Measurements from ENCODE around the gene USP27X.

Gene USP27X

DNA sequence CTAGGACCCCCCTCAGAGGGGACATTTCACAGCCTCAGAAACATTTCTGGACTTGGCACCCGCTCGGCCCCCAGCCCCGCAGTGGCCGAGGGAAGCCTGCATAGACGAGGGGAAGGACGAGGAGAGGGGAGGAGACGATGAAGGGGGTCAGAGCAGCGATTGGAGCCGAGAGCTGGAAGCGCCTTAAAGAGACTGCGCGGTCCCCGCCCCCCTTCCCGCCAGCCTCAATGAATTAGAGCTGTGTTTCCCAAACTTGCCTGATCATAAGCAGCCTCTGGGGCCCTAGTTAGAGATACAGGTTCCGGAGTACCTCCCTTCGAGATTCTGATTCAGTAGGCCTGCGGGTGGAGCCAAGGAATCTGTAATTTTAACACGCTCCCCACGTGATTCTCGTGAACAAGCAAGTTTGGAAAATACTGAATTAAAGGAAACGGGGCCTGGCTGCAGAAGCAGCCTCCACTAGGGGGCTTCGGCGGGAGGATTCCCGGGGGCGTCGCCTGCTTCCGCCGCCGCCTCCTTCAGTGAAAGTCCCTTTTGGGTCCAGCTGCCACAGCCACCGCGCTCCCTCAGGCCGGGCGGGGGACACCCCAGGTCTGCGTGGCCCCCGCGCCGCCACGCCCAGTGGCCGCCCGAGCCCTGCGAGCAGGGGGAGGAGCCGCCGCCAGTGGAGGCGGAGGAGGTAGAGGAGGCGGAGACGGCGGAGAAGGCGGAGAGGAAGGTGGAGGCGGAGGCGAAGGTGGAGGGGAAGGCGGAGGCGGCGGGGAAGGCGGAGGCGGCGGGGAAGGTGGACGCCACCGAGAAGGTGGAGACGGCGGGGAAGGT is at the start of gene USP27X:
Gene USP27X (plus strand): TSS at position 651 of the 822 bp plus-strand sequence. CDS start 824 bp downstream, outside the sequence.
- DNase-seq = peak; percentile 76

DNA sequence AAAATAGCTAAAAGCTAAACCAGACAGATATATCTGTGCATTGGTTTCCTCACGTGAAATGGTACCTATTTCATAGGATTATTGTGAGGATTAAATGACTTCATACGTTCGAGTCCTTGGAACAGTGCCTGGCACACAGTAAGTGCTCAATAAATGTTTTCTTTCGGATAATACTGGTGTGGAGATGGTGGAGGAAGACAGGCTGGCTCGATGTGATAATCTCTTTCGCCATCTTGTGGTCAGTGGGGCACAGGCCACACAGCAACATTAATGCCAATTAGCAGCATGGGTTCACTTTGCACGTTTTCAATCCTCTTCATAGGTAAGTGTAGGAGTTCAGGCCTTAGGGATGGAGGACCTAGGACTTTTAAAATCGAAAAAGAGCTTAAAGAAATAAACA is 40.9 kb upstream of the USP27X start:
- no peak for DNase-seq

DNA sequence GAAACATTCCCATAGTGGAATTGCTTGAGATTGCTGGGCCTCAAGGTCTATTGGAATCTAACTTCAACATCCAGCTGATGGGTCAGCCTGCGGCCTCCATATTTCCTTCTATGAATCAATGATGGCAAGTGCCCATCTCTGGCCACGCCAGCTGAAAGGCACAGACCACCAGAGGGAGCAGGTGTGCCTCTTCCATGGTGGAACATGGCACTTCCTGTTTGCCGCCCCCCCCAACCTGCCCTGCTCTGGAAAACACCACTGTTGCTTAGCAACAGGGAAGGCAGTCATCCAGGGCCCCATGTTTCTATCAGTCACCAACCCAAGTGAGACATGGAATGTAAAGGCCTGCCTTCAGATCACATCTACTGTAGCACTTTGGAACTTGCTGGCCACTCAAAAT is 38.6 kb upstream of the USP27X start:
- DNase-seq = peak; percentile 16 to 23

DNA sequence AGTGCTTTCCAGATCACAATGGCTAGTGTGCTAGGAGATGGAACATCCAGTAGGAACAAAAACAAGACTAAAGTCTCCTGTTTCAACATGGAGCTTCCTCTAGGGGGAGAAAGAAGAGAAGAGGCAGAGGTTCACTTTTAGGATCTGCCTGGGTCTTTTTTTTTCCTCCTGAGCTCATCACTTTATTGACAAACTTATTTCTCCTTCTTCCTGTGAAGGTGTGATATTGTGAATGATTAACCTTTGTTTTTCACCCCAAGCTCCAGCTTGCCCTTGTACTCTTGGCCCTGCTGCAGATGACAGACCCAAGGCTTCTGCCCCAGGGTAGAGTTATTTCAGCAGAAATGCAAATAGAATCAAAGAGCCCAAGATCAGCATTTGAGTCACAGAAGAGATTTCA is 36.7 kb upstream of the USP27X start:
- no peak for DNase-seq

DNA sequence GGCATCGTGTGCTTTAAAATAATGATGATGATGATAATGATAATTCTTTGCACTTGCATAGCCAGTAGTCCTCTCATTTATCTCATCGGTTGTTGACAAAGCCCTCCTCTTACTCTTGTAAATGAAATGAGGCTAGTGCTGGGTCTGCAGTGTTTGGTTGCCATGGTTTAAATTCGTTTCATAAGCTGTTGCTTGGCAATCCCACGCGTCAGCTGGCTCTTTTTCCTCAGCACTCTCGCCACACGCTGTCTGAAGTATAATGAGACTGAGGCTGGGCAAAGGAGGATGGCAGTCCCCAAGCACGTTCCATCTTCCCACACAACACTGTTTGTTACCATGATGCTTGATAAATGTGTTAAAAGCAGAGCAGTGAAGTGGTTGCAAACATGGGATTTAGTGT is 34.7 kb upstream of the USP27X start:
- DNase-seq = no peak

DNA sequence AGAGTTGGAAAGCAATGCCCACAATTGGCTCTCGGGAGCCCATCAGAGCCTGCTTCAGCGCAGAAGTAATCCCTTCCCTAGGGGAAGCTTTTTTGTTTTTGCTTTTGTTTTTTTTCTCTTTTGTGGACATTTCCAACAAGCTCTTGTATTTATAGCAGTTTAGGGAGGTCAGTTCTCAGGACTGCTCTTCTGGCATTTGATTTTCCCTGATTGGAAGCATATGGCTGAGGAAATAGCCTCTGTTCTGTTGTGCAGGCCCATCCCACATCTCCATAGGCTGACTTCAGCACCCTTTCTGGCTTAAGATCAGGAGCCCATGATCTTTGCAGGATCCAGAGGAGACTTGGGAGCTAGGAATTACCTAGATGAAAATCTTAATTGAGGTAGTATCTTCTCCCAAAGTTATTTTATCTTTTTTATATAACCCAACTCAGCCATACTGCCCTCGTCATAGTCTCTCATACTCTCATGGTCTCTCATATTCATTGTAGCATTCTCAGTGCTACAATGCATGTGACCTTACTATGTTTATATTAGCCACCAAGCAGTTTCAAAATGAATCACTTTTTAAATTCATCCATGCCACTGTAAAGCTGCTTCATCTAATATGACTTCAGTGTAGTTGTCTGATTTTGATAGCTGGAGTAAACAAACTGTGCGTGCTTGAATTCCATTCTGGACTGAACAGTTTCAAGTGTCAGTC is 33.4 kb upstream of the USP27X start:
- no peak for DNase-seq

DNA sequence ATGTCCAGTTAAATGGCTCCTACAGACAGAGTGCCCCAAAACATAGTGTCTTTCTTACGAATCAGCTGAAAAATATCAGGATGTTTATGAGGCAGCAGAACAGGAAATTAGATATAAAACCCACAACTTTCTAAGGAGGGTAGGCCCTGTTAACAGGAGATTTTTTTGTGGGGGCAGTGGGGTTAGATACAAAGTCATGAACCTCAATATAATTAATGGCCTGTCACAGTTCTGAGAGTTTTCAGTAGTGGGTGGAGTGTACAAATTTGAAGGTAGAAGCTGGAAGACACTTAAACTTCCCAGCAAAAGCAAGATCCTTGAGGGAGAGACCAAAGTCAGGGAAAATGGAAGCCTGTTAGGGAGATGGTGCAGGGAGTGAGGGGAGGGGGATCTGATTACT is 32.8 kb upstream of the USP27X start:
- no peak for DNase-seq

DNA sequence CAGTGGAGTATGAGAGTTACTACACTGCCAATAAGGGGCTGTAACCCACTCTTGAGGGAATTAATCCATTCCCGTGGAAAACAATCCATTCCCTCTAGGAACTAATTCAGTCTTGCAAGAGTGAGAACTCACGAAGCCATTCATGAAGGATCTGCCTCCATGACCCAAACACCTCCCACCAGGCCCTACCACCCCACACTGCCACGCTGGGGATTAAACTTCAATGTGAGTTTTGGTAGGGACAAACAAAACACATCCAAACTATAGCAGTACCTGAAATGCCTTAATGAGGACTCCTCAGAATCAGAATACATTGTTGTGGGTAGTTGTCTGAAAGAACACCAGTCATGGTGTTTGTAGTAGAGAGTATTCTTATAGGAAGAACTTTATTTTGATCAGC is 31.0 kb upstream of the USP27X start:
- DNase-seq = no peak

DNA sequence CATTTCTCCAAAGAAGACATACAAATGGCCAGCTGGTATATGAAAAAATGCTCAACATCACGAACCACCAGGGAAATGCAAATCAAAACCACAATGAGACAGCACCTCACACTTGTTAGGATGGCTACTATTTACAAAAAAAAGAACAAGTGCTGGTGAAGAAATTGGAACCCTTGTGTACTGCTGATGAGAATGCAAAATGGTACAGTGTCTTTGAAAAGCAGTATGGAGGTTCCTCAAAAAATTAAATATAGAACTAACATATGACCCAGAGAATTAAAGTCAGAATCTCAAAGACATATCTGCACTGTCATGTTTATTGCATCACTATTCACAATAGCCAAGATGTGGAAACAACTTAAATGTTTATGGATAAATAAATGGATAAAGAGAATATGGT is 29.3 kb upstream of the USP27X start:
- no peak for DNase-seq

DNA sequence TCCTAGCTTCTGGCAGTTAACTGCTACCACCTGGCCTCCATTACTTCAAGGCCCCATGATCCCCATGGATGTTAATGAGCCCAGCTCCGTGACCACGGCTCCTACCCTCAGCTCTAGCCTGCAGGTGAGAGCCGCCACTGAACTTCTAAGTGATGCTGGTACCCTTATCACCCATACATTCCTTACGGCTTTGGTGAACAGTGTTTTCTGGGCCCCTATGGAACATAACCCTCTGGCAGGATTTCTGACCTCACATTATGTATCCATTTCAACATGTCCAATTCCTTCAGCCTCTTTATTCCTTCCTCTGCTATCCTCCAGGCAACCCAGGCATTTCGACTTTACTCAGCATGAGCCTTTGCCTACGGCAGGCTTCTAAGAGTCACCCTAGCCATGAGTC is 25.6 kb upstream of the USP27X start:
- no peak for DNase-seq

DNA sequence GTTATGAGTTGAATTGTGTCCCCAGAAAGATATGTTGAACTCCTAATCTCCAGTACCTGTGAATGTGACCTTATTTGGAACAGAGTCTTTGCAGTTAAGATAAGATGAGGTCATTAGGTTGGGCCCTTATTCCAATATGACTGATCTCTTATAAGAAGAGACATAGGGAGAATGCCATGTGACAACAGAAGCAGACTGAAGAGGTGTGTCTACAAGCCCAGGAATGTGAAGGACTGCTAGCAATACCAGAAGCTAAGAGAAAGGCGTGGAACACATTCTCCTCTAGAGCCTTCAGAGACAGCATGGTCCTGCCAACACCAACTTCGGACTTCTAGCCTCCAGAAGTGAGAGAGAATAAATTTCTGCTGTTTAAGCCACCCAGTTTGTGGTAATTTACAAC is 22.5 kb upstream of the USP27X start:
- DNase-seq = no peak

DNA sequence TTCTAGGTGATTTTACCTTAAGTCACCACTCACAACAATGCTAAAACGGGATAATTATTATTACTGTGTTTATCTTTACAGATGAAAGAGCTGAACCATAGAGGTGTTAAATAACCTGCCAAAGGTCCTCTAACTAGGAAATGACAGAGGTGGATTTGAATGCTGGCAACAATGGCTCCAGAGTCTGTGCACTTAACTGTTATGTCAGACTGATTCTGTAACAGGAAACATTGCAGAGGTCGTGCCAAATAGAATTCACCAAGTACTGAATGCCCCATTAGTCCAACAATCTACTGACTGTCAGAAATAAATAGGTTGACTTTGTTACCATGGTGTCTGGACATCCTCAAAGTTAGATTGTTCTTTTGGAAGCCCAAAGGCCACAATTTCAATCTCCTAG is 20.9 kb upstream of the USP27X start:
- no peak for DNase-seq

DNA sequence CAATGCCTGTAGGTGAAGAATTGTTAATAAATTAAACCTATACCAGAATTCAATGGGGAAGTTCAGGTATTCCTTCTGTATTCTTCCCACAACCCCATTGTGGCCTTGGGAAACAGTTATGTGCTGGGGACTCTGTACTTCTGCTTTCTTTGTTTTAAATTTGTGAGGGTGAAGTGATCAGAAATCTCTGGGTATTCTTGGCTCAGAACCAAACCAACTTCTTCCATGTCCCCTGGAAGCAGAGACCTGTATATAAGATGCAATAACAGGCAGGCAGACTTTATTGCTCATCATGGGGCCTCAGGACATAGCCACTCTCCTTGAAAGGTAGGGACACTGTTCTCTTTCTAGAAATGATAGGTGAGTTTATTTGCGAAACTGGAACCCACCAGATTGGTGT is 19.8 kb upstream of the USP27X start:
- no peak for DNase-seq

DNA sequence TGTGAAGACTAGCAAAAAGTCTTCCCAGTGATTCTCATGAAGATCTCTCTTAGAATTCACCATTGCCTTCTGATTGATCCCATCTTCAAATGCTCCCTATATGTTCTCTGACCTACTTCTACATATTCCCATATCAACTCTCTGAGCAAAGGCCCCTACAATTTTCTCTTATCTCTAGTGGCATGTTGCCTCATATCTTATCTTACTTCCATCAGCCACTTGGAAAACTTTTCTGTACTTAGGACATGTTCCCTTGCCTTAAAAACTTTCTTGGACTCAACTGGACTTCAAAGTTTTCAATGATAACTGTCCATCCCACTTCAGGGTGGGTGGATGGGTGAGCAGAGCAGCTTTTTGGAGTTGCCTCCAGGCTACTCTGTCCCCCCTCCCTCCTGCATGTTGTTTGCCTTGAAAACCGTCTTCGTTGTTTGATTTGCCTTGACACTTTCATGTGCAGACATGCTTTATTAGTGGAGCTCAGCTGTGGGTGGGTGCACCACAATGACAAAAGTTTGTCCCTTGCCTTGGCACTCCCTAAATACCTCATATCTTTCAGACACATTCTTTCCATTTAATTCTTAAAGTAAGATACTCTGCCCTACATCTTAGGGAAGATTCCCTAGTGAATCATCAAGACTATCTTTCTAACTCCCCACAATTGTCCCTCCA is 18.3 kb upstream of the USP27X start:
- DNase-seq = no peak

DNA sequence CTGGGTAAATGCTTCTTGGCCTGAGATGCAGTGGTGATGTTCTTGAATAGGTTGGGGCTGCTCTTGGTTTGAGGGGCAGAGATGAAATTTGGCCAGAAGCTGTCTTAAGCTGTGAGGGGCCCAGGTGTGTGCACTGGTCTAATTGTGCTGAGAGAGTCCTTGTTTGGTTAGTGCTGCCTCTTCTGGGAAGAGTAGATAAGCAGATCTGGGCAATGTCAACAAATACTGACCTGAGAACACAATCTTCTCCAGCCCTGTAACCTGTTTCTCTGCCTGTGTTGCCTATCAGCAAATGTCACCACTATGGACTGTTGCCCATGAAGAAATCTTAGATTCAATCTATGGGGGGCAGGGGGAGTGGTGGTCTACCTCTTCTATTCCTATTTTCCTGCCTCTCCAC is 17.2 kb upstream of the USP27X start:
- no peak for DNase-seq

DNA sequence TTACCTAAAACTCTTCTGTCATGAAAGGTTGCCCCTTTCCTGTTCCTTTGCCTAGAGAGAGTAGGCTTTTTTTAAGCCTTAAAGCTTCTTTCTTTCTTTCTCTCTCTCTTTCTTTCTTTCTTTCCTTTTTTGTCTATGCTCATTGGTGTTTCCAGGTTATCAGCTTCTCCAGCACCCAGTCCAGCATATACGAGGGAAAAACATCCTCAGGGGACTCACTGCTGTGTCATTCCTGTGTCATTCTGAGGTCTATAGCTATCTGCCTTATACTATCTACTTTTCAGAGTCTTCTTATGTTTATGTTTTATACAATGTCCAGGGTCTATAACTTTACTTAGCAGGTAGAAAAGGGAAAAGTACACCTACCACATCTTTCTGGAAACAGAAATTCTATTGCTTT is 10.5 kb upstream of the USP27X start:
- DNase-seq = no peak

DNA sequence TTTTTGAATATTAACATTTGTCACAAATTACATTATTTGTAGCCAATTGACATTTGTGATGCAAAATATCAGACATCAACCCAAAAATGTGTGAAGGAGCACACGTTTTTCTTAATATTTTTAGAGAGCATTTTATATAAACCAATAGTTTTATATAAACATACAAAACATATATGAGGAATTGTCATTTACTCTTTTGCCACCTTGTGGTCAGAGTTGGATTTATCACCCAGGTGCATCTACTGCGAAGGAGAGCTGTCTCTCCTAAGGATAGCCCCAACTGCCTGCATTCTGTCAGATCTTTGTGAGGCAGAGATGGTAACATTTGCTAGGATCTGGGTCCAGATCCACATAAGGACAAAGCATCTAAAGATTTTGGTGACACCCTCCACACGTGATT is 2.5 kb upstream of the USP27X start:
- DNase-seq = no peak

DNA sequence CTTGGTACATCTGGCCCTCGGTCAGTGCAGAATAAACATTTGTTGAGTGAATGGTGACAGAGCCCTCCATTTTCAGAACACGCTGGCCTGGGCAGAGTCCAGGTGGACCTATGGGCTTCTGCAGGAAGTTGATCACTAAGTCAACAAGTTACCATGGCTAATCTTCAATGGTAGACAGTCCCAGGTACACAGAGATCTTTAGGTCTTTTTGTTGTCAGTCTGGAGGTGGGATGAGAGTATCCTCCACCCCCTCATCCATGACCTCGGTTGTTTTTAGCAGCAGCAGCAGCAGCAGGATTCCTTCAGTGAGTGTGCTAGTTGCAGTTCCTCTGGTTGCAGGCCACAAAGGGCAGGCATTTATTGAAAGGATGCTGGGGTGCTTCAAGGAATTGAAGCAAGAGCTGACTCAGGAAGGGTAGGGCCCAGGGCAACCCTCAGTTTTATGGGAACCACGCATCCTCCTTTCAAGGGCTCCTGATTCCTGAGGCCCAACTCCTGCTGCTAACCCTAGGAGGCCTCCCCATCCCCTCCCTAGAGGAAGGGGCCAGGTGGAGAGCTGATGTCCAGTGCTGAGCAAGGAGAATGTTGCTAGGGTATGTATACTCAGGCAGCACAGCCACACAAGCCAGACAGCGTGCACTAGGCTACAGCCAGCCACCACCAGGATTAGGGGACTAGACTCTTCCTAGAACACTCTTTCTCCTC is 1.7 kb upstream of the USP27X start:
- DNase-seq = no peak

DNA sequence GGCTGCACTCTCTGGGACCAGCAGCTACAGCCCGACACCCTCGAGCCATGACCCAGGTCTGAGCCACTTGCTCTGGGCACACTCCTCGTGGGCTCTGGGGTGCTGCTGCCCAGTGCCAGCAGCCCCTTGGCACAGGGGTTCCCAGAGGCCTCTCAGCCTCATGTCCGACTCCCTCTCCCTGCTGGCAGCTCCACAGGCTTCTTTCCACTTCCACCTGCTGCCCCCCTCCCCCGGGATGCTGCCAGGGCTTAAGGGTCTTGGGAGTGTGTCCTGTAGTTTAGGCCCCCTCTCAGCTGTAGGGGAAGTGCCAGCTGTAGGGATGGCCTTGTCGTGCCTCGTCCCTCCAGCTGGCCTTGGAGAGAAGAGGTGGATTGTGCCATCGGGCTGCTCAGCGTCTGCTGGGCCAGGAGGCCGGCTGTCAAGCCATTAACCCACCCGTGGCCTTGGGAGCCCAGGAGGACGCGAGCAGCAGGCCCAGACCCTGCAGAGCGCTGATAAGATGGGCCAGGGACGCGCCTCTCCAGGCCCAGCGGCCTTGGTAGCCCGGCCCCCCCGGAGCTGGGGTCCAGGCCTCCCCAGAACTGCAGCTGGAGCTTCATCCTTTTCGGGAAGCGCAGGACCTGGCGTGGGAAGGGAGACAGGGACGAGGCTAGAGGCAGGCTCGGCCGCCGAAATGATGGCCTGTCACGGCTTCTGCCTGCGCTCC is 1.0 kb upstream of the USP27X start:
- no peak for DNase-seq

DNA sequence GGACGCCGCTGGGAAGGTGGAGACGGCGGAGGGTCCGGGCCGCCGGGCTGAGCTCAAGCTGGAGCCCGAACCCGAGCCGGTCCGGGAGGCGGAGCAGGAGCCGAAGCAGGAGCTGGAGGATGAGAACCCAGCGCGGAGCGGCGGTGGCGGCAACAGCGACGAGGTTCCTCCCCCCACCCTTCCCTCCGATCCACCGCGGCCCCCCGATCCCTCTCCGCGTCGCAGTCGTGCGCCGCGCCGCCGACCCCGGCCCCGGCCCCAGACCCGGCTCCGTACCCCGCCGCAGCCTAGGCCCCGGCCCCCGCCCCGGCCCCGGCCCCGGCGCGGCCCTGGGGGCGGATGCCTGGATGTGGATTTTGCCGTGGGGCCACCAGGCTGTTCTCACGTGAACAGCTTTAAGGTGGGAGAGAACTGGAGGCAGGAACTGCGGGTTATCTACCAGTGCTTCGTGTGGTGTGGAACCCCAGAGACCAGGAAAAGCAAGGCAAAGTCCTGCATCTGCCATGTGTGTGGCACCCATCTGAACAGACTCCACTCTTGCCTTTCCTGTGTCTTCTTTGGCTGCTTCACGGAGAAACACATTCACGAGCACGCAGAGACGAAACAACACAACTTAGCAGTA is 483 bp downstream of the USP27X start:
- no peak for DNase-seq

DNA sequence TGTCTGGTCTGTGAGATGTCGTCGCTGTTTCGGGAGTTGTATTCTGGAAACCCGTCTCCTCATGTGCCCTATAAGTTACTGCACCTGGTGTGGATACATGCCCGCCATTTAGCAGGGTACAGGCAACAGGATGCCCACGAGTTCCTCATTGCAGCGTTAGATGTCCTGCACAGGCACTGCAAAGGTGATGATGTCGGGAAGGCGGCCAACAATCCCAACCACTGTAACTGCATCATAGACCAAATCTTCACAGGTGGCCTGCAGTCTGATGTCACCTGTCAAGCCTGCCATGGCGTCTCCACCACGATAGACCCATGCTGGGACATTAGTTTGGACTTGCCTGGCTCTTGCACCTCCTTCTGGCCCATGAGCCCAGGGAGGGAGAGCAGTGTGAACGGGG is 1.4 kb downstream of the USP27X start:
- no peak for DNase-seq

DNA sequence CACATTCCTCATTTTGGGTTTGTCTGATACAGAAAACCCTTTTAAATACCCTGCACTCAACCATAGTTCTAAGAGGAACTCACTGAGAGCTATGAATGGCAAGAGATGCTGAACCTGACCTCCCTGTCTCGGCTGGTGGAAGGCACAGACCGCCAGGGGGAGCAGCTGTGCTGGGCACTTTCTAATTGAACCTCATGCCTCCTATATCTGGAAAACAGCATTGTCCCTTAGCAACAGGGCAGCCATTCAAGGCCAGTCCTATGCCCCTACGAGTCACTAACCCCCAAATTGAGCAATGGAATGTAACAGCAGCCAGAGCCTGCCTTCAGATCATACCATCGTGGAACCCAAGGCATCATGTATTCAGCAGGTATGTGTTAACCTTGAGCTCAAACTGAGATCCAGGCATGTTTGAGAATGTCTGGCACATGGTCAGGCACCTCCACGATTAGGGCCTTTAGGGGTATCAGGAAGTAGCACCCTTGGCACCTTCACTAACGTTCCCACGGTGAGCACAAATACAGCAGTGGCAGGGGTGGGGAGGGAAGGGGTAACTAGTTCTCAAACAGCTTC is 5.1 kb downstream of the USP27X start:
- DNase-seq = peak; percentile 47 to 50

Data from activated CD4-positive, alpha-beta T cell treated with anti-CD3 and anti-CD28 coated beads, Interleukin-2, amount 50 U/mL, for 4 hours (primary cell).